ENCODE data around the gene TPI1. TPM values are rescaled to one million over a fixed set of nuclear protein-coding genes. Genes with fewer than 3 reads are reported as not detected.

TPI1 gene
- total RNA-seq: 1,963 and 2,650 TPM in 2 replicates
- 3,554 and 4,448 TPM in 2 replicates for polyA plus RNA-seq

GRCh38 chr12:6867413-6868210 lies at the start of gene TPI1:
TSS of gene TPI1 (plus strand) at chr12:6867531. CDS start at chr12:6867567, 36 bp downstream.
- Histone ChIP-seq H3K4me1 (ENCODE audit: low read depth) (peaks cover 7% of the 10 kb centered on the region), H3K9me3 (ENCODE audit: low read depth) (no peaks in the 10 kb centered on the region), H3K27ac (peak within 1 kb of the TSS; percentile 86), H3K27me3 (no peaks in the 10 kb centered on the region), H3K36me3 (peaks cover 46% of the 10 kb centered on the region), H3K4me3 (peak within 1 kb of the TSS; percentile 97)
- TF ChIP-seq CTCF (IDR thresholded peaks at IDR 0.05; ENCODE audit: low read depth, low read length): peak; percentile 8
- DNase-seq (ENCODE audit: low read depth in 1 of 2, low spot score in 1 of 2): peak; percentile 84 to 89

- H3K4me3 ChIP-seq: no peak overlapping the region
- no peak overlapping the region for H3K27ac ChIP-seq
- DNase-seq (ENCODE audit: low read depth in 1 of 2, low spot score in 1 of 2): no peak
These were observed 49.6 kb upstream of the TPI1 start for GRCh38 chr12:6817662-6818157.

GRCh38 chr12:6818222-6818621 lies 49.1 kb upstream of the TPI1 start:
- peak overlapping the region; percentile 46 for H3K27ac ChIP-seq
- H3K27me3 ChIP-seq: no peaks in the 10 kb centered on the region
- H3K4me1 ChIP-seq (ENCODE audit: low read depth): peaks cover 27% of the 10 kb centered on the region
- TF ChIP-seq CTCF (IDR thresholded peaks at IDR 0.05; ENCODE audit: low read depth, low read length): no peak
- peak in 1 of 2 donors; percentile 60 for DNase-seq (ENCODE audit: low read depth in 1 of 2, low spot score in 1 of 2)
- no peak overlapping the region for H3K4me3 ChIP-seq
- H3K36me3 ChIP-seq: no peaks in the 10 kb centered on the region
- no peaks in the 10 kb centered on the region for H3K9me3 ChIP-seq (ENCODE audit: low read depth)

More at GRCh38 chr12:6817662-6818157, 49.6 kb upstream of the TPI1 start:
- no peaks in the 10 kb centered on the region for H3K27me3 ChIP-seq
- H3K36me3 ChIP-seq: no peaks in the 10 kb centered on the region
- H3K9me3 ChIP-seq (ENCODE audit: low read depth): no peaks in the 10 kb centered on the region
- TF ChIP-seq CTCF (IDR thresholded peaks at IDR 0.05; ENCODE audit: low read depth, low read length): no peak
- H3K4me1 ChIP-seq (ENCODE audit: low read depth): peaks cover 27% of the 10 kb centered on the region

- H3K4me1 ChIP-seq (ENCODE audit: low read depth): peaks cover 27% of the 10 kb centered on the region
- DNase-seq (ENCODE audit: low read depth in 1 of 2, low spot score in 1 of 2): no peak
- H3K27me3 ChIP-seq: no peaks in the 10 kb centered on the region
- TF ChIP-seq CTCF (IDR thresholded peaks at IDR 0.05; ENCODE audit: low read depth, low read length): no peak
- H3K36me3 ChIP-seq: no peaks in the 10 kb centered on the region
- peak overlapping the region; percentile 46 for H3K27ac ChIP-seq
- H3K9me3 ChIP-seq (ENCODE audit: low read depth): no peaks in the 10 kb centered on the region
- no peak overlapping the region for H3K4me3 ChIP-seq
These were observed 48.7 kb upstream of the TPI1 start for GRCh38 chr12:6818645-6819044.

GRCh38 chr12:6819106-6820030 lies 48.0 kb upstream of the TPI1 start:
- TF ChIP-seq CTCF (IDR thresholded peaks at IDR 0.05; ENCODE audit: low read depth, low read length): no peak
- peaks cover 27% of the 10 kb centered on the region for H3K4me1 ChIP-seq (ENCODE audit: low read depth)
- H3K27me3 ChIP-seq: no peaks in the 10 kb centered on the region
- no peak overlapping the region for H3K4me3 ChIP-seq
- H3K9me3 ChIP-seq (ENCODE audit: low read depth): no peaks in the 10 kb centered on the region
- DNase-seq (ENCODE audit: low read depth in 1 of 2, low spot score in 1 of 2): no peak
- no peaks in the 10 kb centered on the region for H3K36me3 ChIP-seq
- no peak overlapping the region for H3K27ac ChIP-seq

Measured in cardiac muscle cell (in vitro differentiated cells and primary cell).